NCI-H1092 (cell line): ENCODE data around the gene RNF213.
"Not testable (repeated sequence)": the region's sequence is repeated elsewhere in the genome, so short reads cannot be mapped to it uniquely, and the experiment has no call there.

Source experiments
- DNase-seq: peaks from one replicate; lab custom pipeline; 2025; lab: John Stamatoyannopoulos, UW

The RNF213 gene

DNA sequence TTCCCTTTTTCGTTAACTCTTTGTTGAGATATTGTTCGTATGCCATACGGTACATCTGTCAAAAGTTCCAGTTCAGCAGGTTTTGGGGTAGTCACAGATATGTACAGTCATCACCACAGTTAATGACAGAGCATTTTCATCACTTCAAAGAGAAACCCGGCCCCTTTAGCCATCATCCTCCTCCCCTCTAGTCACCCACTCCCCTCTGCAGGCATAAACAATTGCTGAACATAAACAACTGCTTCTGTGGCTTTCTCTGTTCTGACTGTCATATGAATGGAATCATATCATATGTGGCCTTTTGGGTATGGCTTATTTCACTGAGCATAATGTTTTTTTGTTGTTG lies 59.3 kb downstream of the RNF213 start:
- no peak for DNase-seq

DNA sequence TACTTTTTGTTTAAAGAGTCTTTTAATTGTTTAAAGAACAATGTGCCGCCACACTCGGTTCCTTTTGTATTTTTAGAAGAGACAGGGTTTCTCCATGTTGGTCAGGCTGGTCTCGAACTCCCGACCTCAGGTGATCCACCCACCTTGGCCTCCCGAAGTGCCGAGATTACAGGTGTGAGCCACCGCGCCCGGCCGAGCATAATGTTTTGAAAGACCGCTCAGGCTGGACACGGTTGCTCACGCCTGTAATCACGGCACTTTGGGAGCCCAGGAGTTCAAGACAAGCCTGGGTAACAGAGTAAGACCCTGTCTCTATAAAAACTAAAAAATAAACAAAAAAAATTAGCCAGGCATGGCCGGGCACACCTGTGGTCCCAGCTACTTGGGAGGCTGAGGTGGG lies 59.8 kb downstream of the RNF213 start:
- no peak for DNase-seq

DNA sequence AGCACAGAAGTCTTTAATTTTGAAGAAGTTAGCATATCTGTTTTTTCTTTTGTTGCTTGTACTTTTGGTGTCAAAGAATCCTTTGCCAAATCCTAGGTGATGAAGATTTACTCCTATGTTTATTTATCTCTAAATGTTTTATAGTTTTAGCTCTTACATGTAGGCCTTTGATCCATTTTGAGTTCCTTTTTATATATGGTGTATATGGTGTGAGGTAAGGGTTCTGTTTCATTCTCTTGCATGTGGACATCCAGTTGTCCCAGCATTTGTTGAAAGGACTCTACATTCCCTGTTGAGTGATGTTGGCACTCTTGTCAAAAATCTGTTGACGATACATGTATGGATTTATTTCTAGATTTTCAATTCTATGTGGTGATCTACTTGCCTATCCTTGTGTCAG lies 62.2 kb downstream of the RNF213 start:
- DNase-seq = no peak

- no peak for DNase-seq
Measured at GRCh38 chr17:80323982-80324381, 63.3 kb downstream of the RNF213 start.

GRCh38 chr17:80327518-80327917 lies 66.9 kb downstream of the RNF213 start:
- no peak for DNase-seq

DNA sequence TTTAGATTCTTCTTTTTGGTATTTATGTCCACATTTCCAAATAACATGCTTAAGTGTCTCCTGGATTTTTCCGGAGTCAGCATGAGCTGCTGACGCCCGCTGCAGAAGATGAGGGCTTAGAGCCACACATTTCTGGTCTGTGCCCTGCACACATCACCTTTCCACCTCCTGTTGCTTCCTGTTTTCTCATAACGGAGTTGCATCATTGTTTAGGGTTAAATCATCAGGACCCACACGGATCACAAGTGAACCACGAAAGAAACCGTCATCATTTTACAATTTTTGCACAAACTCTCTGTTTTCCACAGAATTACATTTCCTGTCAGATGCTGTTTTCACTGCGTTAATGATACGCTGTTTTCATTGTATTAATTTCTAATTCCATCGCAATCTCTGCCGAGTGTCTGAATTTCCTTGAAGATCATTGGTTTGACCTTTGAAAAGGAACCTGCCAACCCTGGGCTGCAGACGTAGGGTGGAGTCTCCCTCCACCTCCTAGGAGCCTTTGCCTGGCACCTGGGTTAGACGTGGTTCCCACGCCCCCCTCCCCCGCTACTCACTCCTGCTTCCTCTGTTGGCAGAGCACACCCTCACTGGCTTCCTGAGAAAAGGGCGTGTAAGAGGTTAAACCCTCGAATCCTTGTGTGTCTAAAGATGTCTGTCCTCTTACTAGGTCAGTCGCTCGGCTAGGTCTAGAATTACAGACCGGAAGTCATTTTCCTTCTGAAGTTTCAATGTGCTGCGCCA lies 68.2 kb downstream of the RNF213 start:
- no peak for DNase-seq

DNA sequence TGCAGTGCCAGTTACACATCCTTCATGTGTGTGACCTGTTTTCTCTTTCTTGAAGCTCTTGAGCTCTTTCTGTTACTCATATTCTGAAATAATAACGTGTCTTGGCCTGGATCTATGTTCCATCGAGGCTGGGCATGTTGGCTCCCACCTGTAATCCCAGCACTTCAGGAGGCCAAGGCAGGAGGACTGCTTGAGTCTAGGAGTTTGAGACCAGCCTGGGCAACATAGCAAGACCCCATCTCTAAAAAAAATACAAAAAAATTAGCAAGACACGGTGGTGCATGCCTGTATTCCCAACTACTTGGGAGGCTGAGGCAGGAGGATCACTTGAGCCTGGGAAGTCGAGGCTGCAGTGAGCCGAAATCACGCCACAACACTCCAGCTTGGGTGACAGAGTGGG lies 68.8 kb downstream of the RNF213 start:
- not testable (repeated sequence) for DNase-seq

DNA sequence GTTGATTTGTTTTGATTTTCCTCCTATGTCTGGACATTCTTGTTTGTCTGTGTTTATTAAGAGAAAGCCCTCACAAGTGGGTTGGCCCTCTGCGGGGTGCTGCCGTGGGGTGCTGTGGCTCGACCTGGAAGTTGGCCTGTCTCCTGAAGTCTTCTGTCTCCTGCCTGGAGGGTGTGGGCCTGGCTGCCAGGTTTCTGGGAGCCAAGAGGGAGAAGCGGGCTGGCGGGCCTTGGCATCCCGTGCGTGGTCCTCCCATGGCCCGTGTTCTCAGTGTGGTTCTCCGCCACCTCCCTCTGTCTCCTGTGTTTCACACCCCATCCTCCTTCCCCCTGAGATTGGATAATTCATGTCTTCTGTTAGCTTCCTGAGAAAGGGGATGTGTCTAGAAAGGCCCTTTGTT lies 69.6 kb downstream of the RNF213 start:
- no peak for DNase-seq

DNA sequence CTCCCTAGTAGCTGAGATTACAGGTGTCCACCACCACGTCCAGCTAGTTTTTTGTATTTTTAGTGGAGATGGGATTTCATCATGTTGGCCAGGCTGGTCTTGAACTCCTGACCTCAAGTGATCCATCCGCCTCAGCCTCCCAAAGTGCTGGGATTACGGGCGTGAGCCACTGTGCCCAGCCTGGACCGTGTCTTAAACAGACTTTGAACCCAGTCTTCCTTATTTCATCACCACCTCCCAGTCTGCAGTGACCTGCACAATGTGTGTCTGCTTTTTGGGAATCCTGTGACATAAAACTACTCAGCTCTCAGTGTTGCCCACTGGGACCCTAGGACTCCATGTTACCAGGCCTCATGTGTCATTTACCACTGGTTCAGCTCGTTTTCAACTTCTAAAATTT lies 70.3 kb downstream of the RNF213 start:
- not testable (repeated sequence) for DNase-seq

- DNase-seq = no peak
Measured at GRCh38 chr17:80331820-80332219, 71.2 kb downstream of the RNF213 start.

- no peak for DNase-seq
Measured at GRCh38 chr17:80337195-80337895, 76.7 kb downstream of the RNF213 start.

DNA sequence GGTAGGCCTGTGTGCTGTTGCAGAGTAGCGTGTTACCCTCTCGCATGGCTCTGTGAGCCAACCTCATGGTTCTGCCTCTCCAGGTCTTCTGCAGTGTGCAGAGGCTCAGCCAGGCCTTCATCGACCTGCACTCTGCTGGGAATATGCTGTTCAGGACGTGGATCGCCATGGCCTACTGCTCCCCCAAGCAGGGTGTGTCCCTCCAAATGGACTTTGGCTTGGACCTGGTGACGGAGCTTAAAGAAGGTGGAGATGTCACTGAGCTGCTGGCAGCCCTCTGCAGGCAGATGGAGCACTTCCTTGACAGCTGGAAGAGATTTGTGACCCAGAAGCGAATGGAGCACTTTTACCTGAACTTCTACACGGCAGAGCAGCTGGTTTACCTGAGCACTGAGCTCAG lies 78.5 kb downstream of the RNF213 start:
- no peak for DNase-seq

DNA sequence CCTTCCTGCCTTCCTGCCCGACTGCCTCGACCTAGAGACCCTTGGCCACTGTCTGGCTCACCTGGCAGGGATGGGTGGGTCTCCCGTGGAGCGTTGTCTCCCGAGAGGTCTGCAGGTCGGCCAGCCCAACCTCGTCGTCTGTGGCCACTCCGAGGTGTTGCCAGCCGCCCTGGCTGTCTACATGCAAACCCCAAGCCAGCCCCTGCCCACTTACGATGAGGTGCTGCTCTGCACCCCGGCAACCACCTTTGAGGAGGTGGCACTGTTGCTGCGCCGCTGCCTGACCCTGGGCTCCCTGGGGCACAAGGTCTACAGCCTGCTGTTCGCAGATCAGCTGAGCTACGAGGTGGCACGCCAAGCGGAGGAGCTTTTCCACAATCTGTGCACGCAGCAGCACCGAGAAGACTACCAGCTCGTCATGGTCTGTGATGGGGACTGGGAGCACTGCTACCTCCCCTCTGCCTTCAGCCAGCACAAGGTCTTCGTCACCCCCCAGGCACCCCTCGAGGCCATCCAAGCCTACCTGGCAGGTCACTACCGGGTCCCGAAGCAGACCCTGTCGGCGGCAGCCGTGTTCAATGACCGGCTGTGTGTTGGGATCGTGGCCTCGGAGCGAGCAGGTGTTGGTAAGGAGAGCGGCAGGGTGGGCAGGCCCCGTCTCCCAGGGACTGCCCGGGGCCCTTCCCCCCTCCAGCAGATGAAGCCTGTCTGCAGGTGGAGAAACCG lies 79.2 kb downstream of the RNF213 start:
- no peak for DNase-seq

GRCh38 chr17:80345321-80345720 lies 84.7 kb downstream of the RNF213 start:
- no peak for DNase-seq

DNA sequence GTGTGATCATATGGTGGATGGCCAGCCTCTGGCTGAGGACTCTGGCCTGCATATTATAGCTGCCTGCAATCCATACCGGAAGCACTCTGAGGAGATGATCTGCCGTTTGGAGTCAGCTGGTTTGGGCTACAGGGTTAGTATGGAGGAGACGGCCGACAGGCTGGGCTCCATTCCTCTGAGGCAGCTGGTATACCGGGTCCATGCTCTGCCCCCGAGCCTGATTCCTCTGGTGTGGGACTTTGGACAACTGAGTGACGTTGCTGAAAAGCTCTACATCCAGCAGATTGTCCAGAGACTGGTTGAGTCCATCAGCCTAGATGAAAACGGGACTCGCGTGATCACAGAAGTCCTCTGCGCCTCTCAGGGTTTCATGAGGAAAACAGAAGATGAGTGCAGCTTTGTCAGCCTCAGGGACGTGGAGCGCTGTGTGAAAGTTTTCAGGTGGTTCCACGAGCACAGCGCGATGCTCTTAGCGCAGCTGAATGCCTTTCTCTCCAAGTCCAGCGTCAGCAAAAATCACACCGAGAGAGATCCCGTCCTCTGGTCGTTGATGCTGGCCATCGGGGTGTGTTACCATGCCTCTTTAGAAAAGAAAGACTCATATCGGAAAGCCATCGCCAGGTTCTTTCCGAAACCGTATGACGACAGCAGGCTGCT lies 85.3 kb downstream of the RNF213 start:
- DNase-seq = no peak

GRCh38 chr17:80346498-80347275 lies 86.0 kb downstream of the RNF213 start:
- DNase-seq = no peak

- DNase-seq = no peak
Measured at GRCh38 chr17:80347536-80347935, 86.9 kb downstream of the RNF213 start.

DNA sequence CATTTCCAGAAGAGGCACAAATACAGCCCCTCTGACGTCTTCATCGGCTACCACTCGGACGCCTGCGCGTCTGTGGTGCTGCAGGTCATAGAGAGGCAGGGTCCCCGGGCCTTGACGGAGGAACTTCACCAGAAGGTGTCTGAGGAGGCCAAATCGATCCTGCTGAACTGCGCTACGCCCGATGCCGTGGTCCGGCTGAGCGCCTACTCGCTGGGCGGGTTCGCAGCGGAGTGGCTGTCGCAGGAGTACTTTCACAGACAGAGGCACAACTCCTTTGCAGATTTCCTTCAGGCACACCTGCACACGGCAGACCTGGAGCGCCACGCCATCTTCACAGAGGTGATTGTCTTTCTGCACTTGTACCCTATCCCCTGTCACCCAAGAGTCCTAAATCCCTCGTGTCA lies 87.3 kb downstream of the RNF213 start:
- no peak for DNase-seq

- DNase-seq = no peak
Measured at GRCh38 chr17:80348551-80349150, 88.0 kb downstream of the RNF213 start.

GRCh38 chr17:80349151-80349651 lies 88.5 kb downstream of the RNF213 start:
- DNase-seq = no peak

- DNase-seq = no peak
Measured at GRCh38 chr17:80349751-80350150, 89.1 kb downstream of the RNF213 start.
